Uterus (tissue), 4 donors: ENCODE measurements around the gene NPAS4. TPM values are rescaled to one million over a fixed set of nuclear protein-coding genes. Genes with fewer than 3 reads are reported as not detected.
"Not testable (repeated sequence)": the region's sequence is repeated elsewhere in the genome, so short reads cannot be mapped to it uniquely, and the experiment has no call there.

ENCODE experiments used
- DNase-seq, 2 donors: peaks; one replicate each; pipeline ENCODE4 v3.0.0-alpha.2; 2019 to 2020
- H3K27ac ChIP-seq, 2 donors: fragments of 200-600 bp; sonication (generic); 1 replicate in 1 of 2; 2 replicates in 1 of 2; pipeline ENCODE4 v1.5.1; 2016 to 2018
- H3K27me3 ChIP-seq, 2 donors: fragments of 200-600 bp; sonication (generic); one replicate each; pipeline ENCODE4 v1.5.1; 2018 to 2019; ENCODE audit warnings: control low read depth in 1 of 2
- H3K36me3 ChIP-seq, 2 donors: fragments of 200-600 bp; sonication (generic); one replicate each; pipeline ENCODE4 v1.5.1; 2019; ENCODE audit warnings: control low read depth in 1 of 2
- H3K4me1 ChIP-seq, 2 donors: fragments of 200-600 bp; sonication (generic); one replicate each; pipeline ENCODE4 v1.5.1; 2018 to 2019; ENCODE audit warnings: control low read depth in 1 of 2
- H3K4me3 ChIP-seq, 2 donors: fragments of 200-600 bp; sonication (generic); 1 replicate in 1 of 2; 2 replicates in 1 of 2; pipeline ENCODE4 v1.5.1; 2018 to 2019; ENCODE audit warnings: mild to moderate bottlenecking in 1 of 2
- H3K9me3 ChIP-seq, 2 donors: fragments of 200-600 bp; sonication (generic); one replicate each; pipeline ENCODE4 v1.5.1; 2019; ENCODE audit warnings: control low read depth in 1 of 2
- POLR2A ChIP-seq, 2 donors: fragments of 450-650 bp; IDR thresholded peaks; one replicate each; pipeline ENCODE4 v1.6.1; 2016; ENCODE audit warnings: antibody characterized with exemption in 2 of 2, mild to moderate bottlenecking in 1 of 2, moderate library complexity in 1 of 2
- intact Hi-C: fragments of 100-400 bp; cut with DNase I; formaldehyde crosslinking; loops from one replicate; pipeline ENCODE4 v1.15.1; 2023; ENCODE audit warnings: low total_unique reads
- total RNA-seq, 4 donors: library from RNA; depleted of rRNA in 3 of 4; stranded (reverse); fragments of >200 nt in 3 of 4; gene quantifications; one replicate each; pipeline versions ENCODE4 v1.1.0 to v1.2.4, GENCODE V29; 2014 to 2023
- TF ChIP-seq, protein P1 (sequence below), 4 experiments: fragments of 200-600 bp in 2 of 4; fragments of 450-650 bp in 2 of 4; sonication (generic) in 2 of 4; IDR thresholded peaks; one replicate each; pipeline ENCODE4 v1.5.1; 2016 to 2019; ENCODE audit warnings: antibody characterized with exemption in 4 of 4, mild to moderate bottlenecking in 2 of 4, moderate library complexity in 1 of 4
- donor health status: DM: yes; HTN: yes; CAD: no.

NPAS4 gene
- total RNA-seq, 4 donors from 2014 or later = 0.97 to 12.6 (median 1.5) TPM; not detected in 1

DNA sequence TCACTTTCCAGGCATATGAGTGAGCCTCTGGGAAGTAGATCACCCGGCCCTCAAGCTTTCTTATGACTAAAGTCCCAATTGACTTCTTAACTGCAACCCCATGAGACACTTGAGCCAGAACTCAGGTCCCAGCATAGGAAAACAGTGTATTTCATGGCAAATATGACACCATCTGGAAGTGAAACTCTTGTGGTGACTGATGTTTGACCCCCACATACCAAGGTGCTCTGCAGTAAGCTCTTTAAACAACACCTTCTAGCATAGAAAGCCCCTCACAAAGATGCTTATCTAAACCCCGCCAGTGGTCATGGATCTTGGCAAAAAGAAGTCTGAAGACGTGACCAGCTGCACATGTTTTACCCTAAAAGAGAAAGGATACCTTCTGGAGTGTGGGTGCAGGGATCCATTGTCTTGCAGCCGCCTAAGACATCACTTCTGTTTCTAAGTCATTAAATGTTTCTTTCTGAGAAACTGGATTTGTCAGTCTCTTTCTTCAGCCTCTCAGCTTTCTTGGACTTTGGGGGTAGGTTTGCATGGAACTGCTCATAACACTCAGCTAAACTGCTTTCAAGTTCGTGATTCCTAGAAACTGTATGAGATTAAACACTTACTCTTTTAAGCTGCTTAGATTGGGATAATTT, 38.4 kb downstream of the NPAS4 start:
- H3K27me3 ChIP-seq = no peaks in the 10 kb centered on the region
- TF ChIP-seq, protein P1, sequence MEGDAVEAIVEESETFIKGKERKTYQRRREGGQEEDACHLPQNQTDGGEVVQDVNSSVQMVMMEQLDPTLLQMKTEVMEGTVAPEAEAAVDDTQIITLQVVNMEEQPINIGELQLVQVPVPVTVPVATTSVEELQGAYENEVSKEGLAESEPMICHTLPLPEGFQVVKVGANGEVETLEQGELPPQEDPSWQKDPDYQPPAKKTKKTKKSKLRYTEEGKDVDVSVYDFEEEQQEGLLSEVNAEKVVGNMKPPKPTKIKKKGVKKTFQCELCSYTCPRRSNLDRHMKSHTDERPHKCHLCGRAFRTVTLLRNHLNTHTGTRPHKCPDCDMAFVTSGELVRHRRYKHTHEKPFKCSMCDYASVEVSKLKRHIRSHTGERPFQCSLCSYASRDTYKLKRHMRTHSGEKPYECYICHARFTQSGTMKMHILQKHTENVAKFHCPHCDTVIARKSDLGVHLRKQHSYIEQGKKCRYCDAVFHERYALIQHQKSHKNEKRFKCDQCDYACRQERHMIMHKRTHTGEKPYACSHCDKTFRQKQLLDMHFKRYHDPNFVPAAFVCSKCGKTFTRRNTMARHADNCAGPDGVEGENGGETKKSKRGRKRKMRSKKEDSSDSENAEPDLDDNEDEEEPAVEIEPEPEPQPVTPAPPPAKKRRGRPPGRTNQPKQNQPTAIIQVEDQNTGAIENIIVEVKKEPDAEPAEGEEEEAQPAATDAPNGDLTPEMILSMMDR (IDR thresholded peaks at IDR 0.05) = no peak
- no peak for TF ChIP-seq POLR2A (IDR thresholded peaks at IDR 0.05)
- no peaks in the 10 kb centered on the region for H3K4me1 ChIP-seq
- H3K36me3 ChIP-seq = no peaks in the 10 kb centered on the region
- no peak for DNase-seq
- H3K4me3 ChIP-seq = no peak overlapping the region
- no peak overlapping the region for H3K27ac ChIP-seq
- no peaks in the 10 kb centered on the region for H3K9me3 ChIP-seq
- intact Hi-C loops = no loop called here

DNA sequence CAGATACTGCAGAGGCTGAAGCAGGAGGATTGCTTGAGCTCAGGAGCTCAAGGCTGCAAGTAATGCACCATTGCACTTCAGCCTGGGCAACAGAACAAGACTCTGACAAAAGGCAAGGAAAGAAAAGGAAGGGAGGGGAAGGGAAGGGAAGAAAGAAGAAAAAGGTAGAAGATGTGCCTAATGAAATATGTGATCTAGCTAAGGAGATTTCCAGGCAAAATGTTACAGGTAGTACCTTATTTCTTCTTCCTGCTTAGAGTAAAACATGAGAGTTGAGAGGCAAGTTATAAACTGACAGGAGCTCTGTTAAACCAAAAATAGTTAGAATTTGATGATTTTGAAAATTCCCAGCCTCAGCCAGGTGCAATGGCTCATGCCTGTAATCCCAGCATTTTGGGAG, 41.2 kb downstream of the NPAS4 start:
- Histone ChIP-seq H3K4me3 (no peak overlapping the region), H3K4me1 (no peaks in the 10 kb centered on the region), H3K27ac (no peak overlapping the region), H3K9me3 (no peaks in the 10 kb centered on the region), H3K36me3 (no peaks in the 10 kb centered on the region), H3K27me3 (no peaks in the 10 kb centered on the region)
- intact Hi-C loops = no loop called here
- TF ChIP-seq POLR2A (IDR thresholded peaks at IDR 0.05) = no peak
- TF ChIP-seq, protein P1 (IDR thresholded peaks at IDR 0.05) = no peak
- DNase-seq = no peak

DNA sequence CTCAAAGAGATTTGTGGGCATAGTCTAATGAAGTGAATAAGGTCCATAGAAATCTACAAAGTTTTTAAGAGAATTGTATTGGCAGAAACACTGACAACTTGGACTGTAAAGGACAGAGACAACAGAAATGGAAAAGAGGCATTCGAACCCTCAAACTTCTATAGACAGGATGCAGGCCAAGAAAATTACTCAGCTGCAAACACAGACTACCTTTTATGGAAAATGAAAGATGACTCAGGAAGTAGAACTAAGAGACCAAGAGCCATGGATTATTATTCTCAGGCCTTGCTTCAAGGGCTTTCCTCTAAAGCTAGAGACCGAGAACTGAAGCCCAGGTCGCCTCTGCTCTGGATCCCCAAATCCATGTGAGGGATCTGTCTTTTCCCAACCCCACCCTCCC, 42.1 kb downstream of the NPAS4 start:
- intact Hi-C loops = no loop called here
- TF ChIP-seq POLR2A (IDR thresholded peaks at IDR 0.05) = no peak
- TF ChIP-seq, protein P1 (IDR thresholded peaks at IDR 0.05) = no peak
- H3K27me3 ChIP-seq = no peaks in the 10 kb centered on the region
- no peaks in the 10 kb centered on the region for H3K9me3 ChIP-seq
- H3K4me3 ChIP-seq = no peak overlapping the region
- no peaks in the 10 kb centered on the region for H3K36me3 ChIP-seq
- H3K27ac ChIP-seq = no peak overlapping the region
- peaks cover 0 to 4% of the 10 kb centered on the region in 2 donors for H3K4me1 ChIP-seq
- DNase-seq = no peak

DNA sequence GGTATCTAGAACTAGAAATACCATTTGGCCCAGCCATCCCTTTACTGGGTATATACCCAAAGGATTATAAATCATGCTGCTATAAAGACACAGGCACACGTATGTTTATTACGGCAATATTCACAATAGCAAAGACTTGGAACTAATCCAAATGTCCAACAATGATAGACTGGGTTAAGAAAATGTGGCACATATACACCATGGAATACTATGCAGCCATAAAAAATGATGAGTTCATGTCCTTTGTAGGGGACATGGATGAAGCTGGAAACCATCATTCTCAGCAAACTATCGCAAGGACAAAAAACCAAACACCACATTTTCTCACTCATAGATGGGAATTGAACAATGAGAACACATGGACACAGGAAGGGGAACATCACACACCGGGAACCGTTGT, 43.3 kb downstream of the NPAS4 start:
- H3K36me3 ChIP-seq, intact Hi-C loops, H3K27me3 ChIP-seq, H3K4me1 ChIP-seq, DNase-seq, H3K9me3 ChIP-seq, H3K27ac ChIP-seq, H3K4me3 ChIP-seq: not testable (repeated sequence)

DNA sequence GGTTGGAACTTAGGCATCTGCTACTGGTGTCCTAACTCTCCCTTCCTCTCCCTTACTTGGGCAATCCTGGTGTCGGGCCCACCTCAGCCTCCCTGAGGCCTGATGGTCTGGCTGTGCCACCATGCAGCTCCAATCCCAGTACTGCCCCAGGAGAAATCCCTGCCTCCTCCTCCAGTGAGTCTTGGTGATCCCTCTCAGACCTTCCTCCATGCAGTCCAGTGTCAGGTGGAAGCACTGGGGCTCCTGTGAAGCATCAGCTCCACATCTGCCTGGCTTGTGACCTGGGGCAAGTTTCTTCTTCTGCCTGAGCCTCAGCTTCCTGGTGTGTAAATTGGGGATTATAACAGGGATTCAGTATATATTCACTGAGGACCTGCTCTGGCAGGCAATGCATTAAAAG, 44.1 kb downstream of the NPAS4 start:
- no peaks in the 10 kb centered on the region for H3K27me3 ChIP-seq
- no peak overlapping the region for H3K27ac ChIP-seq
- H3K9me3 ChIP-seq = no peaks in the 10 kb centered on the region
- H3K4me3 ChIP-seq = no peak overlapping the region
- no peak for DNase-seq
- TF ChIP-seq, protein P1 (IDR thresholded peaks at IDR 0.05) = no peak
- TF ChIP-seq POLR2A (IDR thresholded peaks at IDR 0.05) = no peak
- peaks cover 0 to 6% of the 10 kb centered on the region in 2 donors for H3K4me1 ChIP-seq
- intact Hi-C loops = no loop called here
- H3K36me3 ChIP-seq = no peaks in the 10 kb centered on the region
